ENCODE results near the gene ABCC2. TPM values are rescaled to one million over a fixed set of nuclear protein-coding genes. Genes with fewer than 3 reads are reported as not detected.
"Not testable (repeated sequence)": the region's sequence is repeated elsewhere in the genome, so short reads cannot be mapped to it uniquely, and the experiment has no call there.

ABCC2 gene
- 2.3 TPM for total RNA-seq
- 15.4 TPM for polyA plus RNA-seq (ENCODE audit: insufficient read depth, low read depth, low replicate concordance)
- long read RNA-seq, donor 1, full-length matches to known transcripts, result 1 of 1 reads
- long read RNA-seq, donor 1, partial matches to known transcripts, result 0 of 1 reads
- long read RNA-seq, donor 1, other reads (novel, unspliced or antisense), result 0 of 1 reads
- long read RNA-seq, donor 2, full-length matches to known transcripts, result 1 of 1 reads
- long read RNA-seq, donor 2, partial matches to known transcripts, result 0 of 1 reads
- long read RNA-seq, donor 2, other reads (novel, unspliced or antisense), result 0 of 1 reads
- long read RNA-seq, donor 3, full-length matches to known transcripts, result 4 of 4 reads
- long read RNA-seq, donor 3, partial matches to known transcripts, result 0 of 4 reads
- long read RNA-seq, donor 3, other reads (novel, unspliced or antisense), result 0 of 4 reads
- long read RNA-seq, donor 4, partial matches to known transcripts, result 0 of 1 reads
- long read RNA-seq, donor 4, other reads (novel, unspliced or antisense), result 0 of 1 reads
- long read RNA-seq, donor 5, partial matches to known transcripts, result 0 of 1 reads
- long read RNA-seq, donor 5, other reads (novel, unspliced or antisense), result 0 of 1 reads
- long read RNA-seq, donor 6, partial matches to known transcripts, result 0 of 1 reads
- long read RNA-seq, donor 6, other reads (novel, unspliced or antisense), result 0 of 1 reads
- long read RNA-seq, donor 7, result 0 reads
- long read RNA-seq, donor 8, result 0 reads
- long read RNA-seq, donor 9, result 0 reads
- long read RNA-seq, donor 10, result 0 reads

DNA sequence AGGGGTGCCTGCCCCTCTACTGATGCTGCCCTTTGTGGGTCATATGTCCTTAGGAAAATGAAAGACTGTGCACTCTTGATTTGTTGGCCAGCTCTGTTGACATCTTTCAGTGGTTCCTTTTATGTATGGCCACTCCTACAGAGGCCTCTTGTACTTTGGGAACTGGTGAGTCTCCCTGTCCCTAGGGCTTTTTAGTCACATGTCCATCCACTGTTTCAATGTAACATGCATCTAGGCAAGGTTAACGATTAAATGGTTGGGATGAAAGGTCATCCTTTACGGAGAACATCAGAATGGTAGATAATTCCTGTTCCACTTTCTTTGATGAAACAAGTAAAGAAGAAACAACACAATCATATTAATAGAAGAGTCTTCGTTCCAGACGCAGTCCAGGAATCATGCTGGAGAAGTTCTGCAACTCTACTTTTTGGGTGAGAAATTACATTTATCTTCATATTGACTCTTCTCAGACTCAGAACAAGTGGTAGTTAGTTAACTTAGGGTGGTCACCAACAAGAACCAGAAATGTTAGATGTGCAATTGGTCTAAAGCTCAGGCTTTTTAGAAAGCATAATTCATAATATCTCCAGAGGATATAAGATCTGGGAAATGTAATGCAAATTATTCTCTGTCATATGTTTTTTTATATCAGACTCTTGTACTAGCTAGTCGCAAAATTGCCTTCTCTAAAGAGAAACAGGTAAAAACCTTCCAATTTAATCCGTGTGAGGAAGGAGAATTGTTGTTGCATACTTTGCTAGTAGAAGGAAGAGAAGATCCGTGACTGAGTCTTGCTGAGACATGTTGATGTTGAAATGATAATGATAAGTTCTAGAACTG lies at the start of gene ABCC2:
ABCC2 (plus strand) TSS at position 194 of the 840 bp plus-strand sequence; CDS start at position 399, 205 bp downstream.
- intact Hi-C loops (cut with DNase I), result no loop called here
- DNase-seq (peak in 2 of 5 donors; percentile 15 to 45), FAIRE-seq (no peak)
- H3K4me3 ChIP-seq (ENCODE audit: low read length in 3 of 3), result peak within 1 kb of the TSS; percentile 17 to 61 (median 60)
- H3K9me3 ChIP-seq (ENCODE audit: control insufficient read depth in 2 of 3, insufficient read depth in 1 of 3, low read length in 3 of 3), result no peaks in the 10 kb centered on the region
- H3K36me3 ChIP-seq (ENCODE audit: control insufficient read depth in 2 of 3, insufficient read depth in 3 of 3, low read length in 3 of 3), result no peaks in the 10 kb centered on the region
- TF ChIP-seq, protein P1, sequence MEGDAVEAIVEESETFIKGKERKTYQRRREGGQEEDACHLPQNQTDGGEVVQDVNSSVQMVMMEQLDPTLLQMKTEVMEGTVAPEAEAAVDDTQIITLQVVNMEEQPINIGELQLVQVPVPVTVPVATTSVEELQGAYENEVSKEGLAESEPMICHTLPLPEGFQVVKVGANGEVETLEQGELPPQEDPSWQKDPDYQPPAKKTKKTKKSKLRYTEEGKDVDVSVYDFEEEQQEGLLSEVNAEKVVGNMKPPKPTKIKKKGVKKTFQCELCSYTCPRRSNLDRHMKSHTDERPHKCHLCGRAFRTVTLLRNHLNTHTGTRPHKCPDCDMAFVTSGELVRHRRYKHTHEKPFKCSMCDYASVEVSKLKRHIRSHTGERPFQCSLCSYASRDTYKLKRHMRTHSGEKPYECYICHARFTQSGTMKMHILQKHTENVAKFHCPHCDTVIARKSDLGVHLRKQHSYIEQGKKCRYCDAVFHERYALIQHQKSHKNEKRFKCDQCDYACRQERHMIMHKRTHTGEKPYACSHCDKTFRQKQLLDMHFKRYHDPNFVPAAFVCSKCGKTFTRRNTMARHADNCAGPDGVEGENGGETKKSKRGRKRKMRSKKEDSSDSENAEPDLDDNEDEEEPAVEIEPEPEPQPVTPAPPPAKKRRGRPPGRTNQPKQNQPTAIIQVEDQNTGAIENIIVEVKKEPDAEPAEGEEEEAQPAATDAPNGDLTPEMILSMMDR (IDR thresholded peaks at IDR 0.05; ENCODE audit: borderline replicate concordance, extremely low read depth, insufficient read depth), result no peak
- H3K27ac ChIP-seq (ENCODE audit: low read depth in 2 of 2, low read length in 2 of 2), result peak within 1 kb of the TSS; percentile 5 to 45
- no peaks in the 10 kb centered on the region for H3K27me3 ChIP-seq (ENCODE audit: control insufficient read depth, insufficient read depth, low read length)
- peaks cover 0 to 15% (median 5%) of the 10 kb centered on the region in 3 donors for H3K4me1 ChIP-seq (ENCODE audit: control insufficient read depth in 2 of 3, insufficient read depth in 2 of 3, low read depth in 1 of 3, low read length in 3 of 3)
- peak within 1 kb of the TSS in 1 of 3 donors; percentile 36 for H3K9ac ChIP-seq (ENCODE audit: low read length in 3 of 3)

DNA sequence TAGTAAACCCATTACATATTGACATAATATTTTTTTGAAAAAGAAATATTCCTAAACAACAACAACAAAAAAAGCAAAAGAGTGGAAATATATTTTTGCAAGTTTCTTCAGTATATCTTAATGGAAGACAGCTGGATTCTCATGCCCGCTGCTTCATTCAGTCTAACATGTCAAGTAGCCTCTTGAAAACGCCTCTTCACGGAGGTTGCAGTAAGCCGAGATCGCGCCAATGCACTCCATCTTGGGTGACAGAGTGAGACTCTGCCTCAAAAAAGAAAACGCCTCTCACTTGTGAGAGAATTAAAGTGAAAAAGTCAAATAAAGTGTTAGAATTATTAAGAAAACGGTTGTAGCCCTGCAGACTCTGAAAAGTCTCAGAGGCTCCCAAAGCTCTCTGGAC lies 49.1 kb upstream of the ABCC2 start:
- TF ChIP-seq, protein P1 (IDR thresholded peaks at IDR 0.05; ENCODE audit: borderline replicate concordance, extremely low read depth, insufficient read depth), result no peak
- H3K9ac ChIP-seq (ENCODE audit: low read length in 3 of 3), result no peak overlapping the region
- peaks cover 0 to 6% (median 0%) of the 10 kb centered on the region in 3 donors for H3K36me3 ChIP-seq (ENCODE audit: control insufficient read depth in 2 of 3, insufficient read depth in 3 of 3, low read length in 3 of 3)
- no peaks in the 10 kb centered on the region for H3K9me3 ChIP-seq (ENCODE audit: control insufficient read depth in 2 of 3, insufficient read depth in 1 of 3, low read length in 3 of 3)
- DNase-seq (peak in 1 of 5 donors; percentile 4), FAIRE-seq (no peak)
- H3K27me3 ChIP-seq (ENCODE audit: control insufficient read depth, insufficient read depth, low read length), result no peaks in the 10 kb centered on the region
- intact Hi-C loops (cut with DNase I), result no loop called here
- peak overlapping the region in 1 of 3 donors; percentile 17 for H3K4me3 ChIP-seq (ENCODE audit: low read length in 3 of 3)
- H3K4me1 ChIP-seq (ENCODE audit: control insufficient read depth in 2 of 3, insufficient read depth in 2 of 3, low read depth in 1 of 3, low read length in 3 of 3), result peaks cover 0 to 2% (median 0%) of the 10 kb centered on the region in 3 donors
- H3K27ac ChIP-seq (ENCODE audit: low read depth in 2 of 2, low read length in 2 of 2), result no peak overlapping the region

DNA sequence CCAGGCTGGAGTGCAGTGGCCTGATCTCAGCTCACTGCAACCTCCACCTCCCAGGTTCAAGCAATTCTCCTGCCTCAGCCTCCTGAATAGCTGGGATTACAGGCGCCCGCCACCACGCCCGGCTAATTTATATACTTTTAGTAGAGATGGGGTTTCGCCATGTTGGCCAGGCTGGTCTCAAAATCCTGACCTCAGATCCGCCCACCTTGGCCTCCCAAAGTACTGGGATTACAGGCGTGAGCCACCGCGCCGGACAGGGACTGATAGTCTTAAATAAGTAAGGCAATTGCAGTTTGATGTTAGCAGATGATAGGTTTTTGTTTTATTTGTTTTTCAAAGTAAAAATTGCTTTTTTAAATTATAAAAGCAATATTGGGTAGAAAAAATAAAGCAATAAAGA lies 48.3 kb upstream of the ABCC2 start:
- intact Hi-C loops (cut with DNase I); H3K9ac ChIP-seq (ENCODE audit: low read length in 3 of 3); FAIRE-seq; H3K9me3 ChIP-seq (ENCODE audit: control insufficient read depth in 2 of 3, insufficient read depth in 1 of 3, low read length in 3 of 3); H3K27me3 ChIP-seq (ENCODE audit: control insufficient read depth, insufficient read depth, low read length); DNase-seq; H3K36me3 ChIP-seq (ENCODE audit: control insufficient read depth in 2 of 3, insufficient read depth in 3 of 3, low read length in 3 of 3); H3K4me1 ChIP-seq (ENCODE audit: control insufficient read depth in 2 of 3, insufficient read depth in 2 of 3, low read depth in 1 of 3, low read length in 3 of 3); H3K4me3 ChIP-seq (ENCODE audit: low read length in 3 of 3); H3K27ac ChIP-seq (ENCODE audit: low read depth in 2 of 2, low read length in 2 of 2): not testable (repeated sequence)

Data from kidney (tissue), 22 donors.